Measurements from ENCODE around the gene RIPOR2. TPM values are rescaled to one million over a fixed set of nuclear protein-coding genes. Genes with fewer than 3 reads are reported as not detected.
A peak's percentile ranks its signal among the peaks of the same experiment; 100 is the strongest.
"Not testable (repeated sequence)": the region's sequence is repeated elsewhere in the genome, so short reads cannot be mapped to it uniquely, and the experiment has no call there.

Gene RIPOR2
- total RNA-seq, 1 donor from 2014 or later: under 0.01 TPM

GRCh38 chr6:24797596-24798216 lies 138.1 kb downstream of the RIPOR2 start:
- DNase-seq: no peak

GRCh38 chr6:24796616-24797290 lies 139.0 kb downstream of the RIPOR2 start:
- DNase-seq: no peak

- no peak for DNase-seq
Observed at GRCh38 chr6:24795106-24795505, 140.7 kb downstream of the RIPOR2 start.

GRCh38 chr6:24788031-24788665 lies 147.6 kb downstream of the RIPOR2 start:
- DNase-seq: no peak

- no peak for DNase-seq
Observed at GRCh38 chr6:24780206-24780605, 155.6 kb downstream of the RIPOR2 start.

GRCh38 chr6:24779416-24780016 lies 156.2 kb downstream of the RIPOR2 start:
- DNase-seq: peak; percentile 23

GRCh38 chr6:24778878-24779277 lies 156.9 kb downstream of the RIPOR2 start:
- no peak for DNase-seq

- no peak for DNase-seq
Observed at GRCh38 chr6:24778121-24778520, 157.6 kb downstream of the RIPOR2 start.

GRCh38 chr6:24777227-24777626 lies 158.5 kb downstream of the RIPOR2 start:
- DNase-seq: no peak

- peak; percentile 64 for DNase-seq
Observed at GRCh38 chr6:24775520-24776058, 160.2 kb downstream of the RIPOR2 start.

- peak; percentile 96 for DNase-seq
Observed at GRCh38 chr6:24774696-24775519, 160.9 kb downstream of the RIPOR2 start, which contains the start of gene GMNN. Gene GMNN, plus strand, starts transcription at chr6:24774937. Its CDS starts 2,310 bp downstream, at chr6:24777247.

- DNase-seq: no peak
Observed at GRCh38 chr6:24768361-24768760, 167.4 kb downstream of the RIPOR2 start.

GRCh38 chr6:24766680-24767462 lies 168.9 kb downstream of the RIPOR2 start:
- DNase-seq: peak; percentile 60

GRCh38 chr6:24765968-24766367 lies 169.8 kb downstream of the RIPOR2 start:
- DNase-seq: not testable (repeated sequence)

GRCh38 chr6:24764833-24765828 lies 170.6 kb downstream of the RIPOR2 start:
- not testable (repeated sequence) for DNase-seq

- no peak for DNase-seq
Observed at GRCh38 chr6:24763578-24763977, 172.2 kb downstream of the RIPOR2 start.

- no peak for DNase-seq
Observed at GRCh38 chr6:24761851-24762250, 173.9 kb downstream of the RIPOR2 start.

- no peak for DNase-seq
Observed at GRCh38 chr6:24761193-24761835, 174.4 kb downstream of the RIPOR2 start.

GRCh38 chr6:24760210-24760609 lies 175.6 kb downstream of the RIPOR2 start:
- DNase-seq: no peak

GRCh38 chr6:24759718-24760117 lies 176.0 kb downstream of the RIPOR2 start:
- DNase-seq: no peak
